Measurements from ENCODE around the gene TMEM150B. TPM values are rescaled to one million over a fixed set of nuclear protein-coding genes. Genes with fewer than 3 reads are reported as not detected.

Gene TMEM150B
- total and polyA plus RNA-seq, 9 of the 15 experiments (the other 6 are each of a cell fraction or from before 2014, with no cell fraction given): 0.47 to 1.3 (median 0.74) TPM; not detected in 2

DNA sequence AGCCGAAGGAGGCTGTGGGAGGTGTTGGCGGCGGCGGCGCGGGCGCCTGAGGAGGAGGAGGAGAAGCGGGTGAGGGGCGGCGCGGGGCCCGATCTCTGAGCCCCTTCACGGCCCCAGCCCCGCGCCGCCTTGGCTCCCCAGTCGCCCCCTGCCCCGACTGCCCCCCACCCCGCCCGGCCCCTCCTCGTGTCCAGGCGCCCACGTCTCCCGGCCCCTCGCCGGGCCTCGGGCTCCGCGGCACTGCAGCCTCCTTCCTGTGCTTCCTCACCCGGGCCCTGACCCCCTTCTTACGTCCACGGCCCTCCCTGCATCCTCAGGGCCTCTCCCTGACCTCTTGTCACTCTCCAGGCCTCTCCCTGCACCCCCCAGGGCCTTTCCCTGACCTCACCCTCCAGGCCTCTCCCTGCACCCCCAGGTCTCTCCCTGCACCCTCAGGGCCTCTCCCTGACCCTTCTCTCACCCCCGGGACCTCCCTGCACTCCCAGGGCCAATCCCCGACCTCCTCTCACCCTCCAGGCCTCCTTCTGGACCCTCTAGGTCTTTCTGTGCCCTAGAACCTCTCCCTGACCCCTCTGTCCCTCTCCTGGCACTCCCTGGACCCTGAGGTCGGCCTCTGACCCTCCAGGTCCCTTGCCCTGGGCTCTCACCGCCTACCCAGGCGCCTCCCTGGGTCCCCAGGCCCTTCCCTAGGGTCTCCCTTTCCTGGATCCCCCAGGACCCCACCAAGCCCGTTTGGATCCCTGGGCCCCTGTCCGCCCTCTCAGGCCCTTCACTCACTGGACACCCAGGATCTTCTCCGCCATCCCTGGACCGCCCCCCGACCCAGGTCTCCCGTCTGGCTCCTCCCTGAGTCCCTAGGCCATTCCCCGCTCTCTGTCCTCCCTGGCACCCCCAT, 15.0 kb upstream of the TMEM150B start (continued):
- TF ChIP-seq, protein P1, sequence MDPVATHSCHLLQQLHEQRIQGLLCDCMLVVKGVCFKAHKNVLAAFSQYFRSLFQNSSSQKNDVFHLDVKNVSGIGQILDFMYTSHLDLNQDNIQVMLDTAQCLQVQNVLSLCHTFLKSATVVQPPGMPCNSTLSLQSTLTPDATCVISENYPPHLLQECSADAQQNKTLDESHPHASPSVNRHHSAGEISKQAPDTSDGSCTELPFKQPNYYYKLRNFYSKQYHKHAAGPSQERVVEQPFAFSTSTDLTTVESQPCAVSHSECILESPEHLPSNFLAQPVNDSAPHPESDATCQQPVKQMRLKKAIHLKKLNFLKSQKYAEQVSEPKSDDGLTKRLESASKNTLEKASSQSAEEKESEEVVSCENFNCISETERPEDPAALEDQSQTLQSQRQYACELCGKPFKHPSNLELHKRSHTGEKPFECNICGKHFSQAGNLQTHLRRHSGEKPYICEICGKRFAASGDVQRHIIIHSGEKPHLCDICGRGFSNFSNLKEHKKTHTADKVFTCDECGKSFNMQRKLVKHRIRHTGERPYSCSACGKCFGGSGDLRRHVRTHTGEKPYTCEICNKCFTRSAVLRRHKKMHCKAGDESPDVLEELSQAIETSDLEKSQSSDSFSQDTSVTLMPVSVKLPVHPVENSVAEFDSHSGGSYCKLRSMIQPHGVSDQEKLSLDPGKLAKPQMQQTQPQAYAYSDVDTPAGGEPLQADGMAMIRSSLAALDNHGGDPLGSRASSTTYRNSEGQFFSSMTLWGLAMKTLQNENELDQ (CRISPR knock-in tag; IDR thresholded peaks at IDR 0.05; ENCODE audit: borderline replicate concordance): no peak
- TF ChIP-seq FOXA3 (CRISPR knock-in tag; conservative IDR thresholded peaks at IDR 0.05 in 1 of 2, IDR thresholded peaks at IDR 0.05 in 1 of 2): peak in 1 of 2 experiments; percentile 76; a peak in 1 of 4 replicates
- no peak for TF ChIP-seq KLF13 (tag; IDR thresholded peaks at IDR 0.05; ENCODE audit: borderline replicate concordance, low read depth)
- TF ChIP-seq, protein P2, sequence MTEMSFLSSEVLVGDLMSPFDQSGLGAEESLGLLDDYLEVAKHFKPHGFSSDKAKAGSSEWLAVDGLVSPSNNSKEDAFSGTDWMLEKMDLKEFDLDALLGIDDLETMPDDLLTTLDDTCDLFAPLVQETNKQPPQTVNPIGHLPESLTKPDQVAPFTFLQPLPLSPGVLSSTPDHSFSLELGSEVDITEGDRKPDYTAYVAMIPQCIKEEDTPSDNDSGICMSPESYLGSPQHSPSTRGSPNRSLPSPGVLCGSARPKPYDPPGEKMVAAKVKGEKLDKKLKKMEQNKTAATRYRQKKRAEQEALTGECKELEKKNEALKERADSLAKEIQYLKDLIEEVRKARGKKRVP (CRISPR knock-in tag; IDR thresholded peaks at IDR 0.05): no peak
- TF ChIP-seq, protein P3, sequence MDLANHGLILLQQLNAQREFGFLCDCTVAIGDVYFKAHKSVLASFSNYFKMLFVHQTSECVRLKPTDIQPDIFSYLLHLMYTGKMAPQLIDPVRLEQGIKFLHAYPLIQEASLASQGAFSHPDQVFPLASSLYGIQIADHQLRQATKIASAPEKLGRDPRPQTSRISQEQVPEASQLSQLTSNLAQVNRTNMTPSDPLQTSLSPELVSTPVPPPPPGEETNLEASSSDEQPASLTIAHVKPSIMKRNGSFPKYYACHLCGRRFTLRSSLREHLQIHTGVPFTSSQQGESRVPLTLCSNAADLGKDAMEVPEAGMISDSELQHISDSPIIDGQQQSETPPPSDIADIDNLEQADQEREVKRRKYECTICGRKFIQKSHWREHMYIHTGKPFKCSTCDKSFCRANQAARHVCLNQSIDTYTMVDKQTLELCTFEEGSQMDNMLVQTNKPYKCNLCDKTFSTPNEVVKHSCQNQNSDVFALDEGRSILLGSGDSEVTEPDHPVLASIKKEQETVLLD (IDR thresholded peaks at IDR 0.05): 0 out of 2 replicates have a peak, but pooled peaks have one; percentile 21
- TF ChIP-seq SIN3A (IDR thresholded peaks at IDR 0.05; ENCODE audit: borderline replicate concordance in 2 of 2, control insufficient read depth in 1 of 2, low read depth in 2 of 2, low read length in 2 of 2): peak in 1 of 2 experiments; percentile 9; a peak in 1 of 4 replicates
- no peak for TF ChIP-seq ZNF551 (CRISPR knock-in tag; IDR thresholded peaks at IDR 0.05)
- TF ChIP-seq, protein P4, sequence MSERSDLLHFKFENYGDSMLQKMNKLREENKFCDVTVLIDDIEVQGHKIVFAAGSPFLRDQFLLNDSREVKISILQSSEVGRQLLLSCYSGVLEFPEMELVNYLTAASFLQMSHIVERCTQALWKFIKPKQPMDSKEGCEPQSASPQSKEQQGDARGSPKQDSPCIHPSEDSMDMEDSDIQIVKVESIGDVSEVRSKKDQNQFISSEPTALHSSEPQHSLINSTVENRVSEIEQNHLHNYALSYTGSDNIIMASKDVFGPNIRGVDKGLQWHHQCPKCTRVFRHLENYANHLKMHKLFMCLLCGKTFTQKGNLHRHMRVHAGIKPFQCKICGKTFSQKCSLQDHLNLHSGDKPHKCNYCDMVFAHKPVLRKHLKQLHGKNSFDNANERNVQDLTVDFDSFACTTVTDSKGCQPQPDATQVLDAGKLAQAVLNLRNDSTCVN (CRISPR knock-in tag; IDR thresholded peaks at IDR 0.05): no peak
- TF ChIP-seq HDAC3 (IDR thresholded peaks at IDR 0.05; ENCODE audit: borderline replicate concordance, partially characterized antibody): no peak
- TF ChIP-seq KDM5B (IDR thresholded peaks at IDR 0.05; ENCODE audit: insufficient replicate concordance, low read depth, low read length): peak; percentile 37
- no peak for TF ChIP-seq ZNF561 (CRISPR knock-in tag; conservative IDR thresholded peaks at IDR 0.05)
- no peak for TF ChIP-seq ZNF436 (CRISPR knock-in tag; IDR thresholded peaks at IDR 0.05)
- TF ChIP-seq HMGN3 (IDR thresholded peaks at IDR 0.05; ENCODE audit: borderline replicate concordance, extremely low read depth, insufficient read length, low read depth, low read length): peak; percentile 79
- TF ChIP-seq, protein P5, sequence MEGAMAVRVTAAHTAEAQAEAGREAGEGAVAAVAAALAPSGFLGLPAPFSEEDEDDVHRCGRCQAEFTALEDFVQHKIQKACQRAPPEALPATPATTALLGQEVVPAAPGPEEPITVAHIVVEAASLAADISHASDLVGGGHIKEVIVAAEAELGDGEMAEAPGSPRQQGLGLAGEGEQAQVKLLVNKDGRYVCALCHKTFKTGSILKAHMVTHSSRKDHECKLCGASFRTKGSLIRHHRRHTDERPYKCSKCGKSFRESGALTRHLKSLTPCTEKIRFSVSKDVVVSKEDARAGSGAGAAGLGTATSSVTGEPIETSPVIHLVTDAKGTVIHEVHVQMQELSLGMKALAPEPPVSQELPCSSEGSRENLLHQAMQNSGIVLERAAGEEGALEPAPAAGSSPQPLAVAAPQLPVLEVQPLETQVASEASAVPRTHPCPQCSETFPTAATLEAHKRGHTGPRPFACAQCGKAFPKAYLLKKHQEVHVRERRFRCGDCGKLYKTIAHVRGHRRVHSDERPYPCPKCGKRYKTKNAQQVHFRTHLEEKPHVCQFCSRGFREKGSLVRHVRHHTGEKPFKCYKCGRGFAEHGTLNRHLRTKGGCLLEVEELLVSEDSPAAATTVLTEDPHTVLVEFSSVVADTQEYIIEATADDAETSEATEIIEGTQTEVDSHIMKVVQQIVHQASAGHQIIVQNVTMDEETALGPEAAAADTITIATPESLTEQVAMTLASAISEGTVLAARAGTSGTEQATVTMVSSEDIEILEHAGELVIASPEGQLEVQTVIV (CRISPR knock-in tag; IDR thresholded peaks at IDR 0.05; ENCODE audit: borderline replicate concordance): no peak
- peak; percentile 15; the same call in 1 of the 2 replicates for TF ChIP-seq ZBTB7A (IDR thresholded peaks at IDR 0.05; ENCODE audit: borderline replicate concordance, control insufficient read depth, low read depth, low read length)

All from K562 (cell line).